WTC11 (cell line): ENCODE measurements around the gene ZDHHC1. TPM values are rescaled to one million over a fixed set of nuclear protein-coding genes. Genes with fewer than 3 reads are reported as not detected.

ENCODE experiments used
- ATAC-seq: fragments of 200-7000 bp; cut with Tn5 transposase; 2 replicates; pipeline ENCODE4 v1.10.0; 2021; ENCODE audit warnings: mild to moderate bottlenecking, moderate library complexity
- CTCF ChIA-PET: fragments of 300-600 bp; sonication (Branson Sonifier 250); formaldehyde crosslinking; loops from one replicate; lab custom pipeline; 2021; ENCODE audit warnings: antibody characterized with exemption; lab: Charles Lee
- POLR2A ChIA-PET: fragments of 350-600 bp; sonication (Branson Sonifier 250); formaldehyde crosslinking; loops from one replicate; lab custom pipeline; 2021; ENCODE audit warnings: antibody characterized with exemption; lab: Charles Lee
- DNase-seq: peaks from one replicate; pipeline ENCODE4 v3.0.0; 2021; ENCODE audit warnings: low spot score
- H3K27ac Mint-ChIP-seq: 2 replicates; pipeline ENCODE4 v1.8.0; 2021; ENCODE audit warnings: mixed read lengths
- H3K27me3 Mint-ChIP-seq: 2 replicates; pipeline ENCODE4 v1.8.0; 2021; ENCODE audit warnings: low read depth, mild to moderate bottlenecking, moderate library complexity, mixed read lengths
- H3K36me3 Mint-ChIP-seq: 2 replicates; pipeline ENCODE4 v1.8.0; 2021; ENCODE audit warnings: mixed read lengths
- H3K4me1 Mint-ChIP-seq: 2 replicates; pipeline ENCODE4 v1.8.0; 2022; ENCODE audit warnings: mixed read lengths
- H3K4me3 Mint-ChIP-seq: 2 replicates; pipeline ENCODE4 v1.8.0; 2021; ENCODE audit warnings: mild to moderate bottlenecking, moderate library complexity, mixed read lengths
- H3K9me3 Mint-ChIP-seq: 2 replicates; pipeline ENCODE4 v1.8.0; 2021; ENCODE audit warnings: mixed read lengths
- ATF1 ChIP-seq: sonication (generic); formaldehyde crosslinking; IDR thresholded peaks from 2 replicates; pipeline ENCODE4 v1.8.1; 2023; ENCODE audit warnings: mild to moderate bottlenecking, moderate library complexity, missing genetic modification reagents
- ELF4 ChIP-seq: sonication (generic); formaldehyde crosslinking; IDR thresholded peaks from 2 replicates; pipeline ENCODE4 v1.8.1; 2022; ENCODE audit warnings: low read depth, mild to moderate bottlenecking, moderate library complexity, missing genetic modification reagents
- FOXP1 ChIP-seq: sonication (generic); formaldehyde crosslinking; IDR thresholded peaks from 2 replicates; pipeline ENCODE4 v1.8.0; 2022; ENCODE audit warnings: missing genetic modification reagents, mild to moderate bottlenecking, moderate library complexity, borderline replicate concordance
- FOXP4 ChIP-seq: sonication (generic); formaldehyde crosslinking; IDR thresholded peaks from 2 replicates; pipeline ENCODE4 v1.8.0; 2022; ENCODE audit warnings: mild to moderate bottlenecking, missing genetic modification reagents
- HMGA2 ChIP-seq: fragments of 250-450 bp; sonication (Bioruptor Pico); IDR thresholded peaks from 2 replicates; pipeline ENCODE4 v1.4.0; 2021; ENCODE audit warnings: mild to moderate bottlenecking, moderate library complexity
- HMGXB4 ChIP-seq: sonication (generic); formaldehyde crosslinking; IDR thresholded peaks from 2 replicates; pipeline ENCODE4 v1.8.1; 2023; ENCODE audit warnings: mild to moderate bottlenecking, moderate library complexity, missing genetic modification reagents
- MXD4 ChIP-seq: fragments of 250-450 bp; sonication (Bioruptor Pico); IDR thresholded peaks from 2 replicates; pipeline ENCODE4 v1.8.0; 2021; ENCODE audit warnings: mild to moderate bottlenecking, moderate library complexity, borderline replicate concordance
- NFYB ChIP-seq: sonication (generic); formaldehyde crosslinking; conservative IDR thresholded peaks from 2 replicates; pipeline ENCODE4 v1.8.0; 2022; ENCODE audit warnings: low read depth, missing genetic modification reagents
- NR3C1 ChIP-seq: sonication (generic); formaldehyde crosslinking; conservative IDR thresholded peaks from 2 replicates; pipeline ENCODE4 v1.8.1; 2023; ENCODE audit warnings: low read depth, mild to moderate bottlenecking, missing genetic modification reagents
- PRDM15 ChIP-seq: sonication (generic); formaldehyde crosslinking; IDR thresholded peaks from 2 replicates; pipeline ENCODE4 v1.8.0; 2022; ENCODE audit warnings: missing genetic modification reagents
- SMAD4 ChIP-seq: sonication (generic); formaldehyde crosslinking; IDR thresholded peaks from 2 replicates; pipeline ENCODE4 v1.8.0; 2022; ENCODE audit warnings: mild to moderate bottlenecking, missing genetic modification reagents
- USF1 ChIP-seq: sonication (generic); formaldehyde crosslinking; IDR thresholded peaks from 2 replicates; pipeline ENCODE4 v1.8.0; 2022; ENCODE audit warnings: mild to moderate bottlenecking, missing genetic modification reagents
- USF2 ChIP-seq: sonication (generic); formaldehyde crosslinking; IDR thresholded peaks from 2 replicates; pipeline ENCODE4 v1.8.1; 2023; ENCODE audit warnings: mild to moderate bottlenecking, missing genetic modification reagents, moderate library complexity
- ZMAT4 ChIP-seq: fragments of 250-450 bp; sonication (Bioruptor Pico); IDR thresholded peaks from 2 replicates; pipeline ENCODE4 v1.9.0; 2021; ENCODE audit warnings: mild to moderate bottlenecking
- ZNF219 ChIP-seq: sonication (generic); formaldehyde crosslinking; IDR thresholded peaks from 2 replicates; pipeline ENCODE4 v1.8.0; 2023; ENCODE audit warnings: missing genetic modification reagents, mild to moderate bottlenecking, borderline replicate concordance
- ZNF512 ChIP-seq: sonication (generic); formaldehyde crosslinking; IDR thresholded peaks from 2 replicates; pipeline ENCODE4 v1.8.1; 2022; ENCODE audit warnings: missing genetic modification reagents, borderline replicate concordance
- total RNA-seq: library from RNA; stranded (reverse); gene quantifications from 3 replicates; pipeline ENCODE4 v1.2.3, GENCODE V29; 2021

Gene ZDHHC1
- total RNA-seq, 1 experiment from 2014 or later, result 4.2 TPM

- H3K27me3 Mint-ChIP-seq, result no peaks in the 10 kb centered on the region; the same call in 1 of the 2 replicates
- H3K27ac Mint-ChIP-seq, result no peak overlapping the region
- no peaks in the 10 kb centered on the region for H3K4me1 Mint-ChIP-seq
- 0 out of 2 replicates have a peak, but pooled peaks cover 3% of the 10 kb centered on the region for H3K36me3 Mint-ChIP-seq
- TF ChIP-seq NR3C1 (CRISPR knock-in tag) (no peak), FOXP4 (CRISPR knock-in tag) (no peak), USF1 (CRISPR knock-in tag) (no peak), HMGXB4 (CRISPR knock-in tag) (no peak), HMGA2 (no peak), ZNF219 (CRISPR knock-in tag) (no peak), ATF1 (CRISPR knock-in tag) (no peak), SMAD4 (CRISPR knock-in tag) (no peak), ELF4 (CRISPR knock-in tag) (no peak), PRDM15 (CRISPR knock-in tag) (no peak), ZMAT4 (CRISPR knock-in tag) (no peak), USF2 (CRISPR knock-in tag) (no peak), FOXP1 (CRISPR knock-in tag) (no peak), ZNF512 (CRISPR knock-in tag) (no peak), NFYB (CRISPR knock-in tag) (no peak), MXD4 (CRISPR knock-in tag) (no peak)
- DNase-seq (no peak), ATAC-seq (no peak)
- no peak overlapping the region for H3K4me3 Mint-ChIP-seq
- POLR2A ChIA-PET, result no interaction called here
- no peaks in the 10 kb centered on the region for H3K9me3 Mint-ChIP-seq
- CTCF ChIA-PET, result interaction anchor here (0.7 to 12.8 kb wide), 5 partner anchors 14 to 191 kb away, joined by 3 to 234 read pairs (median 7); partner anchors contain the start of genes ATP6V0D1 and TPPP3
Measured at GRCh38 chr16:67451704-67452435, 35.6 kb upstream of the ZDHHC1 start.
